GM21786 (cell line): Measurements from ENCODE around the gene MAML3.
A peak's percentile ranks its signal among the peaks of the same experiment; 100 is the strongest.

Source experiments
- ATAC-seq: cut with Tn5 transposase; IDR thresholded peaks from one replicate; pipeline ENCODE4 v1.9.1; 2021; ENCODE audit not compliant: unreplicated experiment

Gene MAML3

GRCh38 chr4:140156529-140157171 is 2.7 kb upstream of the MAML3 start:
- peak; percentile 45 for ATAC-seq

- ATAC-seq = no peak
Observed at GRCh38 chr4:140154572-140154891, 548 bp upstream of the MAML3 start.

GRCh38 chr4:140153419-140153717 is 616 bp downstream of the MAML3 start:
- no peak for ATAC-seq

GRCh38 chr4:140152751-140153418 is 1.1 kb downstream of the MAML3 start:
- ATAC-seq = no peak

GRCh38 chr4:140152013-140152703 is 1.8 kb downstream of the MAML3 start:
- ATAC-seq = no peak

- no peak for ATAC-seq
Observed at GRCh38 chr4:140151699-140152012, 2.3 kb downstream of the MAML3 start.

GRCh38 chr4:140150886-140151698 is 2.9 kb downstream of the MAML3 start:
- peak; percentile 32 for ATAC-seq

GRCh38 chr4:140150636-140150885 is 3.4 kb downstream of the MAML3 start:
- no peak for ATAC-seq

- ATAC-seq = peak; percentile 32
Observed at GRCh38 chr4:140149846-140150635, 3.9 kb downstream of the MAML3 start.

GRCh38 chr4:140144050-140144449 is 9.9 kb downstream of the MAML3 start:
- no peak for ATAC-seq

- ATAC-seq = no peak
Observed at GRCh38 chr4:140141210-140141835, 12.7 kb downstream of the MAML3 start.

GRCh38 chr4:140140566-140140965 is 13.4 kb downstream of the MAML3 start:
- no peak for ATAC-seq

GRCh38 chr4:140138428-140138827 is 15.6 kb downstream of the MAML3 start:
- no peak for ATAC-seq

GRCh38 chr4:140137671-140138070 is 16.3 kb downstream of the MAML3 start:
- no peak for ATAC-seq

GRCh38 chr4:140136509-140136908 is 17.5 kb downstream of the MAML3 start:
- no peak for ATAC-seq

GRCh38 chr4:140135529-140136088 is 18.4 kb downstream of the MAML3 start:
- ATAC-seq = no peak

GRCh38 chr4:140134746-140135425 is 19.1 kb downstream of the MAML3 start:
- ATAC-seq = no peak

GRCh38 chr4:140133576-140133975 is 20.4 kb downstream of the MAML3 start:
- ATAC-seq = no peak

GRCh38 chr4:140131675-140132229 is 22.2 kb downstream of the MAML3 start:
- no peak for ATAC-seq

- no peak for ATAC-seq
Observed at GRCh38 chr4:140130677-140131076, 23.3 kb downstream of the MAML3 start.
